H9 (cell line): ENCODE measurements around the gene NXN. TPM values are rescaled to one million over a fixed set of nuclear protein-coding genes. Genes with fewer than 3 reads are reported as not detected.

Experiments used
- DNase-seq: peaks from one replicate; pipeline ENCODE4 v3.0.0-alpha.2; 2017
- H2AFZ ChIP-seq: one replicate; pipeline ENCODE4 v1.6.1; 2013; ENCODE audit warnings: mild to moderate bottlenecking, low read length, control low read depth, moderate library complexity
- H2AK5ac ChIP-seq: 2 replicates; pipeline ENCODE4 v1.6.1; 2013; ENCODE audit warnings: low read length, control low read depth, mixed read lengths; ENCODE audit not compliant: insufficient read length
- H2BK120ac ChIP-seq: one replicate; pipeline ENCODE4 v1.6.1; 2013; ENCODE audit warnings: low read depth, mild to moderate bottlenecking, low read length, control low read depth, inconsistent platforms; ENCODE audit not compliant: poor library complexity, severe bottlenecking
- H2BK12ac ChIP-seq: 2 replicates; pipeline ENCODE4 v1.6.1; 2013; ENCODE audit warnings: low read length, control low read depth, mixed read lengths, low read depth; ENCODE audit not compliant: insufficient read length
- H2BK15ac ChIP-seq: 2 replicates; pipeline ENCODE4 v1.6.1; 2013; ENCODE audit warnings: low read depth, low read length, control low read depth
- H2BK20ac ChIP-seq: one replicate; pipeline ENCODE4 v1.6.1; 2013; ENCODE audit warnings: low read depth, mild to moderate bottlenecking, low read length, control low read depth, inconsistent platforms; ENCODE audit not compliant: poor library complexity, severe bottlenecking
- H2BK5ac ChIP-seq: 2 replicates; pipeline ENCODE4 v1.6.1; 2013; ENCODE audit warnings: low read length, control low read depth, mixed read lengths; ENCODE audit not compliant: insufficient read length
- H3K14ac ChIP-seq: 2 replicates; pipeline ENCODE4 v1.6.1; 2013; ENCODE audit warnings: low read length, control low read depth; ENCODE audit not compliant: insufficient read depth
- H3K18ac ChIP-seq: 2 replicates; pipeline ENCODE4 v1.6.1; 2013; ENCODE audit warnings: low read depth, mild to moderate bottlenecking, mixed read lengths, low read length, control low read depth; ENCODE audit not compliant: insufficient read length
- H3K23ac ChIP-seq: 2 replicates; pipeline ENCODE4 v1.6.1; 2013; ENCODE audit warnings: low read length, control low read depth, mixed read lengths, low read depth; ENCODE audit not compliant: insufficient read length
- H3K23me2 ChIP-seq: 2 replicates; pipeline ENCODE4 v1.6.1; 2013; ENCODE audit warnings: low read depth, mild to moderate bottlenecking, mixed read lengths, low read length, control low read depth; ENCODE audit not compliant: insufficient read length, poor library complexity, severe bottlenecking
- H3K27ac ChIP-seq: 2 replicates; pipeline ENCODE4 v1.5.1; 2013; ENCODE audit warnings: low read length, control low read depth, mixed read lengths, low read depth; ENCODE audit not compliant: insufficient read length
- H3K27me3 ChIP-seq: 2 replicates; pipeline ENCODE4 v1.6.1; 2013; ENCODE audit warnings: low read length, control low read depth, inconsistent platforms; ENCODE audit not compliant: insufficient read depth
- H3K4ac ChIP-seq: 2 replicates; pipeline ENCODE4 v1.6.1; 2013; ENCODE audit warnings: low read depth, mild to moderate bottlenecking, control low read depth, inconsistent platforms, low read length, moderate library complexity
- H3K4me1 ChIP-seq: 2 replicates; pipeline ENCODE4 v1.6.1; 2013; ENCODE audit warnings: low read length, control low read depth, inconsistent platforms; ENCODE audit not compliant: insufficient read depth
- H3K4me2 ChIP-seq: 2 replicates; pipeline ENCODE4 v1.6.1; 2013; ENCODE audit warnings: low read length, control low read depth, mixed read lengths; ENCODE audit not compliant: insufficient read length, insufficient read depth
- H3K56ac ChIP-seq: 2 replicates; pipeline ENCODE4 v1.6.1; 2013; ENCODE audit warnings: low read depth, mild to moderate bottlenecking, mixed read lengths, low read length, control low read depth; ENCODE audit not compliant: insufficient read length
- H3K79me1 ChIP-seq: 2 replicates; pipeline ENCODE4 v1.6.1; 2013; ENCODE audit warnings: low read depth, mild to moderate bottlenecking, moderate library complexity, low read length, control low read depth, inconsistent platforms; ENCODE audit not compliant: insufficient read depth, poor library complexity, severe bottlenecking
- H3K79me2 ChIP-seq: 2 replicates; pipeline ENCODE4 v1.6.1; 2013; ENCODE audit warnings: low read length, control low read depth, inconsistent platforms; ENCODE audit not compliant: insufficient read depth
- H3K9ac ChIP-seq: 2 replicates; pipeline ENCODE4 v1.6.1; 2013; ENCODE audit warnings: low read length, control low read depth, mixed read lengths; ENCODE audit not compliant: insufficient read length; ENCODE audit errors: extremely low read depth
- H3K9me3 ChIP-seq: one replicate; pipeline ENCODE4 v1.6.1; 2013; ENCODE audit warnings: low read depth, low read length, inconsistent platforms; ENCODE audit not compliant: control insufficient read depth
- H3T11ph ChIP-seq: one replicate; pipeline ENCODE4 v1.6.1; 2013; ENCODE audit warnings: mild to moderate bottlenecking, low read length, control low read depth, inconsistent platforms
- H4K20me1 ChIP-seq: one replicate; pipeline ENCODE4 v1.6.1; 2013; ENCODE audit not compliant: control insufficient read depth, insufficient read length, insufficient read depth
- H4K5ac ChIP-seq: 2 replicates; pipeline ENCODE4 v1.6.1; 2013; ENCODE audit warnings: low read depth, mild to moderate bottlenecking, mixed read lengths, low read length, control low read depth; ENCODE audit not compliant: insufficient read length
- H4K8ac ChIP-seq: replicated peaks from 2 replicates; pipeline ENCODE4 v1.6.1; 2013; ENCODE audit warnings: low read length, control low read depth, mixed read lengths, low read depth; ENCODE audit not compliant: insufficient read length
- H4K91ac ChIP-seq: 2 replicates; pipeline ENCODE4 v1.6.1; 2013; ENCODE audit warnings: low read depth, mild to moderate bottlenecking, moderate library complexity, mixed read lengths, low read length, control low read depth; ENCODE audit not compliant: insufficient read length
- H3K27ac Mint-ChIP-seq, 3 experiments: 2 replicates in 2 of 3; 3 replicates in 1 of 3; pipeline ENCODE4 v1.8.0; 2020 to 2021; ENCODE audit warnings: mixed read lengths in 3 of 3, mild to moderate bottlenecking in 1 of 3, moderate library complexity in 1 of 3
- H3K27me3 Mint-ChIP-seq: 2 replicates; pipeline ENCODE4 v1.8.0; 2021; ENCODE audit warnings: low read depth, mild to moderate bottlenecking, moderate library complexity, mixed read lengths
- H3K36me3 Mint-ChIP-seq, 3 experiments: 2 replicates in 2 of 3; 3 replicates in 1 of 3; pipeline ENCODE4 v1.8.0; 2020 to 2021; ENCODE audit warnings: low read depth in 3 of 3, mixed read lengths in 3 of 3; ENCODE audit not compliant: insufficient read depth in 1 of 3
- H3K4me1 Mint-ChIP-seq, 2 experiments: 2 replicates each; pipeline ENCODE4 v1.8.0; 2020; ENCODE audit warnings: mixed read lengths in 2 of 2
- H3K4me3 Mint-ChIP-seq, 2 experiments: 2 replicates in 1 of 2; 3 replicates in 1 of 2; pipeline ENCODE4 v1.8.0; 2020 to 2021; ENCODE audit warnings: mild to moderate bottlenecking in 2 of 2, mixed read lengths in 2 of 2, moderate library complexity in 1 of 2
- H3K9me3 Mint-ChIP-seq, 2 experiments: 2 replicates in 1 of 2; 3 replicates in 1 of 2; pipeline ENCODE4 v1.8.0; 2020; ENCODE audit warnings: mild to moderate bottlenecking in 2 of 2, mixed read lengths in 2 of 2, moderate library complexity in 1 of 2
- CTCF ChIP-seq: fragments of 200-600 bp; sonication (generic); conservative IDR thresholded peaks from 3 replicates; pipeline ENCODE4 v1.8.0; 2021; ENCODE audit warnings: antibody characterized with exemption, mild to moderate bottlenecking
- WGBS: extraction: QIAGEN DNeasy Blood & Tissue Kit; methylation state at CpG from one replicate; pipeline ENCODE4 v1.1.7; 2013; ENCODE audit warnings: missing lambda C conversion rate, low lambda C conversion rate, mixed read lengths; ENCODE audit not compliant: insufficient read length; ENCODE audit errors: extremely low coverage; 5-methylcytosine and 5-hydroxymethylcytosine counted together
- total RNA-seq: library from RNA; stranded (reverse); gene quantifications from 2 replicates; pipeline ENCODE4 v1.2.1, GENCODE V29; 2021

Gene NXN
- total RNA-seq, 1 experiment from 2014 or later = 93.6 TPM

DNA sequence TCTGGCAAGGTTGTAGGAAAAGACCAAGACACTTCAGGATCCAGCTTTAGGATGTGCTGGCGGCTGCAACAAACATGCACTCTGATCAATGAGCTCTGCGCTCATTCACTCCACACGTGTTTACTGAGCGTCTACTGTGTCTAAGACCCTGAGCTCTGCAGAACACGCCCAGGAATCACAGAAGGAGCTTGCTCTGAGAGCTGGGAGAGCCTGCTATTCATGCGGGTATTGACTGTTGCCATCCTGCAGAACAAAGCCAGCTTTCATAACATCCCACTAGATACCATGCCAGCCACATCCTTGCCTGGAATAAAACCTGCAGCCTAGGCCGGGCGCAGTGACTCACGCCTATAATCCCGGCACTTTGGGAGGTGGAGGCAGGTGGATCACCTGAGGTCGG is 44.1 kb downstream of the NXN start:
- Histone ChIP-seq H3K18ac (no peak overlapping the region), H3K27ac (no peak overlapping the region), H3K23ac (no peak overlapping the region), H4K20me1 (no peaks in the 10 kb centered on the region), H4K91ac (no peak overlapping the region), H3K4ac (no peak overlapping the region), H3K9me3 (no peaks in the 10 kb centered on the region), H2AFZ (no peak overlapping the region), H4K5ac (no peak overlapping the region), H3K23me2 (no peaks in the 10 kb centered on the region), H2BK120ac (no peak overlapping the region), H3K27me3 (no peaks in the 10 kb centered on the region), H3K9ac (no peak overlapping the region), H3T11ph (no peak overlapping the region), H3K4me2 (no peak overlapping the region), H2BK5ac (no peak overlapping the region), H3K14ac (no peak overlapping the region), H3K56ac (no peak overlapping the region), H3K4me1 (peaks cover 4% of the 10 kb centered on the region; the same call in 1 of the 2 replicates), H3K79me2 (peaks cover 5% of the 10 kb centered on the region; the same call in 1 of the 2 replicates), H2BK15ac (no peak overlapping the region), H3K79me1 (peaks cover 3% of the 10 kb centered on the region), H4K8ac (no peak overlapping the region), H2BK12ac (no peak overlapping the region), H2BK20ac (no peak overlapping the region), H2AK5ac (no peak overlapping the region)
- TF ChIP-seq CTCF = no peak
- Mint-ChIP-seq H3K4me1 (peaks cover 44% of the 10 kb centered on the region in 2 experiments), H3K27me3 (no peaks in the 10 kb centered on the region; the same call in 1 of the 2 replicates), H3K9me3 (no peaks in the 10 kb centered on the region), H3K4me3 (no peak overlapping the region), H3K36me3 (peaks cover 0 to 6% (median 4%) of the 10 kb centered on the region in 3 experiments; a peak in 3 of 7 replicates), H3K27ac (peak overlapping the region; percentile 57 to 88 (median 61); a peak in 2 of 7 replicates)
- DNase-seq = no peak
- no CpG with 5 or more reads among the region's 11 CpGs for WGBS
